A673 (cell line): Measurements from ENCODE around the gene TSC2.

Source experiments
- EZH2 ChIP-seq: fragments of 200-600 bp; sonication (generic); IDR thresholded peaks from 2 replicates; pipeline ENCODE4 v1.6.1; 2017; ENCODE audit warnings: borderline replicate concordance, low read depth, mild to moderate bottlenecking, mixed read lengths, antibody characterized with exemption, low read length; ENCODE audit not compliant: poor library complexity, severe bottlenecking
- TF ChIP-seq, protein P1 (sequence below): fragments of 300-800, 200-600 bp; sonication (generic); conservative IDR thresholded peaks from 2 replicates; pipeline ENCODE4 v1.5.1; 2017; ENCODE audit warnings: low read depth, mild to moderate bottlenecking, antibody characterized with exemption, low read length, moderate library complexity, mixed read lengths

GRCh38 chr16:2092866-2093265, 45.1 kb downstream of the TSC2 start:
- TF ChIP-seq, protein P1, sequence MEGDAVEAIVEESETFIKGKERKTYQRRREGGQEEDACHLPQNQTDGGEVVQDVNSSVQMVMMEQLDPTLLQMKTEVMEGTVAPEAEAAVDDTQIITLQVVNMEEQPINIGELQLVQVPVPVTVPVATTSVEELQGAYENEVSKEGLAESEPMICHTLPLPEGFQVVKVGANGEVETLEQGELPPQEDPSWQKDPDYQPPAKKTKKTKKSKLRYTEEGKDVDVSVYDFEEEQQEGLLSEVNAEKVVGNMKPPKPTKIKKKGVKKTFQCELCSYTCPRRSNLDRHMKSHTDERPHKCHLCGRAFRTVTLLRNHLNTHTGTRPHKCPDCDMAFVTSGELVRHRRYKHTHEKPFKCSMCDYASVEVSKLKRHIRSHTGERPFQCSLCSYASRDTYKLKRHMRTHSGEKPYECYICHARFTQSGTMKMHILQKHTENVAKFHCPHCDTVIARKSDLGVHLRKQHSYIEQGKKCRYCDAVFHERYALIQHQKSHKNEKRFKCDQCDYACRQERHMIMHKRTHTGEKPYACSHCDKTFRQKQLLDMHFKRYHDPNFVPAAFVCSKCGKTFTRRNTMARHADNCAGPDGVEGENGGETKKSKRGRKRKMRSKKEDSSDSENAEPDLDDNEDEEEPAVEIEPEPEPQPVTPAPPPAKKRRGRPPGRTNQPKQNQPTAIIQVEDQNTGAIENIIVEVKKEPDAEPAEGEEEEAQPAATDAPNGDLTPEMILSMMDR, result no peak
- no peak for TF ChIP-seq EZH2
